GM10847 (cell line): ENCODE measurements around the gene SH2D1B.

Experiments used
- POLR2A ChIP-seq: IDR thresholded peaks from 2 replicates; pipeline ENCODE4 v1.6.1; 2011; ENCODE audit not compliant: insufficient read length; ENCODE audit errors: extremely low read depth

Gene SH2D1B

DNA sequence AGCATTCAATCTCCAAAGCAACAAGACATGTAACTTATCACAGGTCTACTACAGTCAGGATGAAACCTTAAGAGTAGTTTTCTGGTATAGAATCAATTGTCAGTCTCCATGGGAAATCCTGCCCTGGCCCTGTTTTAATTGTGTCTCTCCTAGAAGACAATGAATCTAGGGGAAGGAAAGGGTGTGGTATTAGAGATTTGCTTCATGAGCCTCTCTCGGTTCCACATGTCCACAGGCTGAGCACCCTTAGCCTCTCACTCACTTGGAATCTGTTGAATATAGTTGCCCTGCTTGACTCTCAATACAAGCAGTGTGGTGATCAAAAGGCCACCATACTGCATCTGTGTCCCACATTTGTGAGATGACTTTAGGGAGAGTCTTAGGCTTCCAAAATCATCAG, 53.0 kb downstream of the SH2D1B start:
- TF ChIP-seq POLR2A, result no peak

DNA sequence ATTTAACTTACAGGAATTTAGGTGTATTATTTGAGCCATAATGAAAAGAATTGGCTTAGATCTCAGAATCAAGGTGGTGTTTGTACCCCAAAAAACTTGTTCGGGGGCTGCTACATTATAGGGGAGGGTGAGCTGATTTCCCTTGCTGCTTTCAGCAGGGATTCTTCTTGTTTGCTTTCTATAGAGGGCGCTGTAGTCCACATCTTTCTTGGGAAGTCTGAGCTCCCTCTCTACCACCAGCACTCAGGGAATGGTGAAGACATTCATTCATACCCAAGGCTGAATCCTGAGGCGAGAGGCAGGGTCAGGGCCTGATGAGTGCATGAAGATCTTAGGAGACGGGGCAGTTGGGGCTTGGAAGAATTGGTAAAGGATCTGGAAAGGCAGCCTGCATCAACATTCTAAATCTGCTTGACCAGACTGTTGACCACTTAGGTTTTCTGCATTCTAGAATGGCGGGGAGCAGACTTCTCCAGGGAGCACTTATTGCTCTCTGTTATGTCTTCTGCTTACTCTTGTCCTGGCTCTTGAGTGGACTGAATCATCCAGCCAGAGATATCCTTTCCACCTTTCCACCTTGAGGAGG, 54.2 kb downstream of the SH2D1B start:
- TF ChIP-seq POLR2A, result no peak

DNA sequence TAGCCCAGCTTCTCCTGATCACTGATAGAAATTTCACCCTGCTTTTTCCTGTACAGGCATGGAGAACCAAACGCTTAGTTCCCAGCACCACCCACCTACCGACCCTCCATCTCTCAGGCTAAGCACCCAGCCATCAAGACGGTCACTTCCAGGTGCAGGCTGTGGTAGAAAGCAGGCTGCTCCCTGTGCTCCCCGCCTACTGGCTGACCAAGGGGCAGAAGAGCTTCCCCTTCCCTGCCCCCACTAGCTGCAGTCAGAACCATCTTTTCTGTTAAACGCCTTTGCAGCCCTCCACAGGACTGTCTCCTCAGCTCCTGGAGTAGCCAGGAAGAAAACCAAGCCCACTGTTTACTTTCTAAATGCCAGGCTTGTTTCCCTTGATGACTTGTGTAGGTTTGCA, 58.2 kb downstream of the SH2D1B start:
- no peak for TF ChIP-seq POLR2A

DNA sequence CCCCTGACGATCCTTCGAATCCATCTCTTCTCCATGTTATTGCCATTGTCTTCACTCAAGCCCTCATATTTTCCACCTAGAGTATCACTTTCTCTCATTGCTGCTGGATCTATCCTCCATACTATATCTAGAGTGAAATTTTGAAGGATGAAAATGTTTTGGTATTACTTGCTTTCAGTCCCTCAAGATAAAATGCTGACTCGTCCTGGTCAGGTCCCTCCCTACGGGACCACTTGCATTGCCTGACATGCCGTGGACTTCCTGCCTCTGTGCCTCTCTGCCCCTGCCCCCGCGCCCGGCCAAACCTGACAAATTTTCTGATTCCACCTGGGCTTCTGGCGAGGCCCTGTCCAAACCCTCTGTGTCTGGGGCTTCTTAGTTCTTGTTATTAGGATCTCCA, 58.9 kb downstream of the SH2D1B start:
- no peak for TF ChIP-seq POLR2A

DNA sequence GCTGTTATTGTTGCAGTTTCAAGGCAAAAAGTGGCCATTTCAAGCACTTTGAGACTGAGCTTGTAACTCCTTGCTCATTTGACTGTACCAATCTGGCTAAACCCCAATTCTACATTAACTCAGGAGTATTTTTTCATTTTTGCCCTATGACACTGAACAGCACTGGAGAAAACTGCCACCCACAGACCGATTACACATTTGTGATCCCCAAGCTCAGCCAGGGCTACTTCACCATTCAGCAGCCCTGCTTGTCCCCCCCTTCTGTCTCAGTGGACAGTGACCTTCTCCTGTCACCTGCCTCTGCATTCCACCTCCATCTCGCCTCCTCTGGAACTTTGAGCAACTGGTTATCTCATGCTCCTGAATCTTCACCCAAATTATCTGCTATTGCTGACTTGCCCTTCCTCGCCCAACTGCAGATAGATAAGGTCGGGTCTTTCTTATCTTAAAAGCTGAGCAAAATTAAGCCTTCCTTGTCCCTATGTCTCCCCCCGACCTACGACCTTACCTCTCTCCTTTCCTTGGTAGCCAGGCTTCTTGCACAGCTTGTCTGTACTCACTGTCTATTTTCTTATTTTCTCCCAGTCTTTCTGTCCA, 60.6 kb downstream of the SH2D1B start:
- no peak for TF ChIP-seq POLR2A

DNA sequence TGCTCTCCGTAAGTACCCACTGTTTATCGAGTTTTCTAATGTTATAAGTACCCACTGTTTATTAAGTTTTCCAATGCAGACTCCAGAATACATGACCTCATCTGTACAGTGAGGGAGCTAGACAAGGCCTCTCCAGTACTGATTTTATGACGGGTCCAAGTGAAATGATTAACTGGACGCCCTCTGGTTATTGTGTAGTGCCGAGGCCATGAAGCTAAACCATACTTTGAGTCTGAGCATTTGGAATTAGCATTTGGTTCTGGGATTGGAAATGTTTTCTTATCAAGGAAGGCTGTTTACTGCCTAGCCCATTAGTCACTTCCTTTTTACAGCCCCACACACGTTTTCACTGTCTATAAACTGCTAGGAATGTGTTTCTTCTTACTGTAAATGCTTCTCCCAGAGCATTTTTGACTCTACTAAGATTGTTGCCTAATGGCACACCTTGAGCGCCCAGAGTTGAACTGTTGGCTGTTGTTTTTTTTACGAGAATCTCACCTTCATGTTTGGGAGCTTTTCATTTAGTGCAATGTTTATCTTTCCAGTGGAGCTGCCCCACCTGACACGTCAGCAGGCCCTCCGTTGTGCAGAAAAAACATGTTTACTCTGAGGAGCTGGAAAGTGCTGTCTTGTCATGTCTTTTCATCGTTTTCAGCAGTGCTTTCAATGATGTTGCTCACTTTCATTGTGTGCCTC, 62.2 kb downstream of the SH2D1B start:
- TF ChIP-seq POLR2A, result no peak

DNA sequence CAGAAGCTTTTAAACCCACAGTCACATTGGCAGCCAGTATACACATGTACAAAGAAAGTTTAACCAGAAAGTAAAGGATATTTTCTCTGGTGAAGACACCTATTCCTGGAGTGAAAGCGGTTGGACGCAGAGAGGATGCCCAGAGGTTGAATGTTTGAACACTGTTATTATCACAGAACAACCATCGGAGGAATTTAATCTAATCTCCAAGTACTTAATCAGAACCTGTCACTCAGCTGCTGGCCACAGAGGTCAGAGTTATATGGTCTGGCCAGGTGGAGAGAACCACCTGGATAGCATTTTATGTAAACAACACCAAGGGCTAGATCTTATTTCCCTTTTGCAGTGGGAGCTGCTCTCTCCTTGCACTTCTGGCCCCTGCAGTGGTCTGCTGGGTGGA, 64.7 kb downstream of the SH2D1B start:
- no peak for TF ChIP-seq POLR2A
